Motor neuron (in vitro differentiated cells): ENCODE data around the gene SUMF1. TPM values are rescaled to one million over a fixed set of nuclear protein-coding genes. Genes with fewer than 3 reads are reported as not detected.

Experiments used
- ATAC-seq, 8 experiments: fragments of 200-7000 bp; cut with Tn5 transposase; replicated peaks in 6 of 8; 2 replicates each; pipeline ENCODE4 v1.8.0; 2021; ENCODE audit warnings: mild to moderate bottlenecking in 8 of 8, moderate library complexity in 8 of 8
- H3K27ac ChIP-seq, 2 donors: fragments of 250-450 bp; sonication (Bioruptor Pico); 2 replicates each; pipeline ENCODE4 v1.9.0; 2021; ENCODE audit warnings: antibody characterized with exemption in 2 of 2, mild to moderate bottlenecking in 2 of 2, moderate library complexity in 1 of 2
- H3K4me1 ChIP-seq, 2 donors: fragments of 250-450 bp; sonication (Bioruptor Pico); replicated peaks in 1 of 2; 2 replicates each; pipeline ENCODE4 v1.6.1; 2021; ENCODE audit warnings: antibody characterized with exemption in 2 of 2, mild to moderate bottlenecking in 2 of 2, moderate library complexity in 1 of 2
- H3K4me3 ChIP-seq, 5 donors: fragments of 250-450 bp; sonication (Bioruptor Pico); 2 replicates each; pipeline ENCODE4 v1.9.0; 2021; ENCODE audit warnings: antibody characterized with exemption in 5 of 5, mild to moderate bottlenecking in 5 of 5, moderate library complexity in 4 of 5
- WGBS, 10 experiments: fragments of 450-650 bp; shearing (Covaris generic); methylation state at CpG; one replicate each; pipeline ENCODE4 v1.0.0; 2022; 5-methylcytosine and 5-hydroxymethylcytosine counted together
- in situ Hi-C, 9 experiments: fragments of 400-800 bp; cut with MboI; loops; one replicate each; pipeline ENCODE4 v1.15.0; 2021; ENCODE audit warnings: low sequenced_read_pairs in 9 of 9, low pct_unique_long_range_greater_than_20kb in 2 of 9; ENCODE audit not compliant: unreplicated experiment in 9 of 9
- total RNA-seq, 8 experiments: library from RNA; unstranded; fragments of 300-600 nt; gene quantifications; 2 replicates each; pipeline versions ENCODE4 v1.2.3 to v1.2.4, GENCODE V29; 2022

SUMF1 gene
- total RNA-seq, 8 experiments from 2014 or later: 3.1 to 52.6 (median 12.1) TPM

GRCh38 chr3:4413467-4413866, 53.6 kb downstream of the SUMF1 start:
- 0 to 100% (median 93%) methylated on average over 1 of the region's 1 CpG; no CpG with 5 or more reads in 2 of the 10 experiments for WGBS, 10 experiments
- H3K4me3 ChIP-seq: no peak overlapping the region
- ATAC-seq: peak in 3 of 8 experiments; percentile 56 to 74 (median 59)
- H3K27ac ChIP-seq: no peak overlapping the region
- in situ Hi-C loops: no loop called here
- no peaks in the 10 kb centered on the region for H3K4me1 ChIP-seq

- ATAC-seq: peak in 3 of 8 experiments; percentile 45 to 61 (median 57)
- H3K4me3 ChIP-seq: no peak overlapping the region
- 0 to 100% (median 43%) methylated on average over 1 of the region's 1 CpG; no CpG with 5 or more reads in 2 of the 10 experiments for WGBS, 10 experiments
- in situ Hi-C loops: no loop called here
- H3K27ac ChIP-seq: no peak overlapping the region
- H3K4me1 ChIP-seq: no peaks in the 10 kb centered on the region
Measured at GRCh38 chr3:4411833-4412232, 55.2 kb downstream of the SUMF1 start.

- in situ Hi-C loops: no loop called here
- Histone ChIP-seq H3K27ac (no peak overlapping the region), H3K4me1 (no peaks in the 10 kb centered on the region), H3K4me3 (no peak overlapping the region)
- ATAC-seq: no peak
- WGBS, 10 experiments: 60 to 100% (median 87%) methylated on average over 1 of the region's 1 CpG; no CpG with 5 or more reads in 4 of the 10 experiments
Measured at GRCh38 chr3:4411236-4411635, 55.8 kb downstream of the SUMF1 start.

GRCh38 chr3:4410606-4411005, 56.5 kb downstream of the SUMF1 start:
- Histone ChIP-seq H3K4me1 (no peaks in the 10 kb centered on the region), H3K4me3 (no peak overlapping the region), H3K27ac (no peak overlapping the region)
- in situ Hi-C loops: no loop called here
- ATAC-seq: peak in 3 of 8 experiments; percentile 41 to 43 (median 41)
- WGBS, 10 experiments: 17 to 100% (median 87%) methylated on average over 1 to 4 of the region's 4 CpGs; no CpG with 5 or more reads in 2 of the 10 experiments

- H3K4me1 ChIP-seq: no peaks in the 10 kb centered on the region
- H3K27ac ChIP-seq: no peak overlapping the region
- H3K4me3 ChIP-seq: no peak overlapping the region
- 25 to 100% (median 80%) methylated on average over 1 of the region's 1 CpG; no CpG with 5 or more reads in 3 of the 10 experiments for WGBS, 10 experiments
- peak in 1 of 8 experiments; percentile 12 for ATAC-seq
- in situ Hi-C loops: no loop called here
Measured at GRCh38 chr3:4409971-4410573, 57.0 kb downstream of the SUMF1 start.

GRCh38 chr3:4409415-4409814, 57.7 kb downstream of the SUMF1 start:
- no peak for ATAC-seq
- no peak overlapping the region for H3K27ac ChIP-seq
- WGBS, 10 experiments: 60 to 100% (median 96%) methylated on average over 1 to 3 of the region's 4 CpGs; no CpG with 5 or more reads in 1 of the 10 experiments
- no peak overlapping the region for H3K4me3 ChIP-seq
- in situ Hi-C loops: no loop called here
- no peaks in the 10 kb centered on the region for H3K4me1 ChIP-seq

- no peak overlapping the region for H3K27ac ChIP-seq
- in situ Hi-C loops: no loop called here
- H3K4me3 ChIP-seq: no peak overlapping the region
- H3K4me1 ChIP-seq: no peaks in the 10 kb centered on the region
- ATAC-seq: no peak
Measured at GRCh38 chr3:4408958-4409357, 58.1 kb downstream of the SUMF1 start.

- WGBS, 10 experiments: 72 to 100% (median 95%) methylated on average over 1 to 2 of the region's 2 CpGs
- in situ Hi-C loops: no loop called here
- no peak for ATAC-seq
Measured at GRCh38 chr3:4407941-4408340, 59.1 kb downstream of the SUMF1 start.

GRCh38 chr3:4406746-4407568, 60.1 kb downstream of the SUMF1 start:
- Histone ChIP-seq H3K4me1 (no peaks in the 10 kb centered on the region), H3K27ac (no peak overlapping the region), H3K4me3 (no peak overlapping the region)
- ATAC-seq: no peak
- WGBS, 10 experiments: 0 to 100% (median 87%) methylated on average over 1 to 4 of the region's 4 CpGs
- in situ Hi-C loops: no loop called here

More at GRCh38 chr3:4407941-4408340, 59.1 kb downstream of the SUMF1 start:
- H3K4me1 ChIP-seq: no peaks in the 10 kb centered on the region
- H3K27ac ChIP-seq: no peak overlapping the region
- H3K4me3 ChIP-seq: no peak overlapping the region

GRCh38 chr3:4404881-4405280, 62.2 kb downstream of the SUMF1 start:
- 14 to 100% (median 94%) methylated on average over 1 to 2 of the region's 2 CpGs; no CpG with 5 or more reads in 4 of the 10 experiments for WGBS, 10 experiments
- in situ Hi-C loops: no loop called here
- Histone ChIP-seq H3K27ac (no peak overlapping the region), H3K4me1 (no peaks in the 10 kb centered on the region), H3K4me3 (no peak overlapping the region)
- no peak for ATAC-seq

- 60 to 100% (median 89%) methylated on average over 1 to 4 of the region's 4 CpGs; no CpG with 5 or more reads in 3 of the 10 experiments for WGBS, 10 experiments
- H3K27ac ChIP-seq: no peak overlapping the region
- no peaks in the 10 kb centered on the region for H3K4me1 ChIP-seq
- ATAC-seq: no peak
- in situ Hi-C loops: no loop called here
- H3K4me3 ChIP-seq: no peak overlapping the region
Measured at GRCh38 chr3:4401441-4401840, 65.6 kb downstream of the SUMF1 start.

- no peak for ATAC-seq
- Histone ChIP-seq H3K27ac (no peak overlapping the region), H3K4me1 (no peaks in the 10 kb centered on the region), H3K4me3 (no peak overlapping the region)
- in situ Hi-C loops: no loop called here
- WGBS, 10 experiments: 90 to 100% (median 96%) methylated on average over 1 to 7 of the region's 7 CpGs; no CpG with 5 or more reads in 2 of the 10 experiments
Measured at GRCh38 chr3:4399476-4399875, 67.6 kb downstream of the SUMF1 start.

GRCh38 chr3:4398941-4399245, 68.2 kb downstream of the SUMF1 start:
- no peaks in the 10 kb centered on the region for H3K4me1 ChIP-seq
- in situ Hi-C loops: no loop called here
- H3K27ac ChIP-seq: no peak overlapping the region
- ATAC-seq: peak in 1 of 8 experiments; percentile 85
- no peak overlapping the region for H3K4me3 ChIP-seq
- 30 to 91% (median 71%) methylated on average over 2 to 7 of the region's 7 CpGs; no CpG with 5 or more reads in 2 of the 10 experiments for WGBS, 10 experiments
